Stimulated activated CD8-positive, alpha-beta memory T cell treated with anti-CD3 and anti-CD28 coated beads, Interleukin-4, amount 100 ng/mL, for 24 hours (primary cell): ENCODE data around the gene CTF1.

Source experiments
- DNase-seq: peaks from one replicate; pipeline ENCODE4 v3.0.0-alpha.2; 2020; ENCODE audit warnings: low read depth

The CTF1 gene

GRCh38 chr16:30910427-30911029 is 14.1 kb downstream of the CTF1 start:
- no peak for DNase-seq

- DNase-seq, result no peak
These were observed 16.5 kb downstream of the CTF1 start for GRCh38 chr16:30912794-30913412.

- DNase-seq, result no peak
These were observed 18.4 kb downstream of the CTF1 start for GRCh38 chr16:30914830-30915229.

GRCh38 chr16:30918614-30919013 is 22.2 kb downstream of the CTF1 start:
- no peak for DNase-seq

- no peak for DNase-seq
These were observed 24.5 kb downstream of the CTF1 start for GRCh38 chr16:30920891-30921290.

GRCh38 chr16:30921459-30921747 is 25.0 kb downstream of the CTF1 start:
- DNase-seq, result no peak

- peak; percentile 79 for DNase-seq
These were observed 25.5 kb downstream of the CTF1 start for GRCh38 chr16:30921748-30922419.

- DNase-seq, result peak; percentile 99
These were observed 26.1 kb downstream of the CTF1 start for GRCh38 chr16:30922420-30922959.

- peak; percentile 94 for DNase-seq
These were observed 26.6 kb downstream of the CTF1 start for GRCh38 chr16:30922960-30923535.

GRCh38 chr16:30923554-30924075 is 27.2 kb downstream of the CTF1 start, which contains the start of gene FBXL19:
FBXL19 (plus strand) TSS chr16:30923572; CDS start chr16:30925755, 2,183 bp downstream.
- no peak for DNase-seq

- no peak for DNase-seq
These were observed 27.9 kb downstream of the CTF1 start for GRCh38 chr16:30924076-30924912.

GRCh38 chr16:30924913-30925631 is 28.7 kb downstream of the CTF1 start:
- no peak for DNase-seq

GRCh38 chr16:30925632-30925987 is 29.2 kb downstream of the CTF1 start:
- no peak for DNase-seq

GRCh38 chr16:30925995-30926811 is 29.8 kb downstream of the CTF1 start:
- DNase-seq, result no peak

- DNase-seq, result no peak
These were observed 30.7 kb downstream of the CTF1 start for GRCh38 chr16:30926937-30927788.

GRCh38 chr16:30927789-30928378 is 31.5 kb downstream of the CTF1 start:
- DNase-seq, result no peak

- DNase-seq, result no peak
These were observed 32.0 kb downstream of the CTF1 start for GRCh38 chr16:30928390-30928789.

GRCh38 chr16:30929167-30929566 is 32.8 kb downstream of the CTF1 start:
- no peak for DNase-seq

- no peak for DNase-seq
These were observed 33.8 kb downstream of the CTF1 start for GRCh38 chr16:30930160-30930571.
